CD4-positive, alpha-beta T cell (primary cell): ENCODE measurements around the gene EDEM1. TPM values are rescaled to one million over a fixed set of nuclear protein-coding genes. Genes with fewer than 3 reads are reported as not detected.
"Not testable (repeated sequence)": the region's sequence is repeated elsewhere in the genome, so short reads cannot be mapped to it uniquely, and the experiment has no call there.

Experiments
- ATAC-seq: fragments of 200-7000 bp; cut with Tn5 transposase; one replicate; pipeline ENCODE4 v1.10.0; 2022; ENCODE audit warnings: mild to moderate bottlenecking; ENCODE audit not compliant: poor library complexity
- CTCF ChIA-PET: fragments of 350-600 bp; sonication (Branson Sonifier 250); formaldehyde crosslinking; loops from one replicate; lab custom pipeline; 2021; ENCODE audit warnings: antibody characterized with exemption, inconsistent platforms; lab: Charles Lee
- POLR2A ChIA-PET: fragments of 350-600 bp; sonication (Branson Sonifier 250); formaldehyde crosslinking; loops from one replicate; lab custom pipeline; 2021; ENCODE audit warnings: antibody characterized with exemption, inconsistent platforms; lab: Charles Lee
- DNase-seq, 14 experiments: peaks; one replicate each; pipeline ENCODE4 v3.0.0-alpha.2; 2013 to 2020; ENCODE audit warnings: mixed read lengths in 2 of 14
- H3K27ac ChIP-seq, 2 donors: one replicate each; pipeline versions ENCODE4 v1.5.1 to v1.7.0; 2013; ENCODE audit warnings: low read length in 2 of 2, low read depth in 1 of 2, mild to moderate bottlenecking in 1 of 2
- H3K27me3 ChIP-seq, 2 experiments: 1 replicate in 1 of 2; 2 replicates in 1 of 2; pipeline versions ENCODE4 v1.6.1 to v1.7.0; 2013; ENCODE audit warnings: low read length in 2 of 2, control low read depth in 1 of 2, mild to moderate bottlenecking in 1 of 2, moderate library complexity in 1 of 2; ENCODE audit not compliant: insufficient read depth in 2 of 2, control insufficient read depth in 1 of 2
- H3K36me3 ChIP-seq: one replicate; pipeline ENCODE4 v1.6.1; 2013; ENCODE audit warnings: low read length, control low read depth; ENCODE audit not compliant: insufficient read depth
- H3K4me1 ChIP-seq: one replicate; pipeline ENCODE4 v1.6.1; 2013; ENCODE audit warnings: low read length, control low read depth; ENCODE audit not compliant: insufficient read depth
- H3K4me3 ChIP-seq: one replicate; pipeline ENCODE4 v1.5.1; 2013; ENCODE audit warnings: mild to moderate bottlenecking, low read length, moderate library complexity
- H3K9me3 ChIP-seq, 2 experiments: 1 replicate in 1 of 2; 2 replicates in 1 of 2; pipeline versions ENCODE4 v1.6.1 to v1.7.0; 2013; ENCODE audit warnings: low read length in 2 of 2, mild to moderate bottlenecking in 2 of 2, control low read depth in 1 of 2, moderate library complexity in 1 of 2; ENCODE audit not compliant: control insufficient read depth in 1 of 2, insufficient read depth in 1 of 2
- H3K27ac Mint-ChIP-seq: one replicate; pipeline ENCODE4 v1.8.0; 2020; ENCODE audit warnings: mixed read lengths
- H3K27me3 Mint-ChIP-seq: one replicate; pipeline ENCODE4 v1.8.0; 2021; ENCODE audit warnings: mixed read lengths
- H3K36me3 Mint-ChIP-seq: one replicate; pipeline ENCODE4 v1.8.0; 2021; ENCODE audit warnings: low read depth, mixed read lengths
- H3K4me1 Mint-ChIP-seq: one replicate; pipeline ENCODE4 v1.8.0; 2021; ENCODE audit warnings: low read depth, mixed read lengths
- H3K4me3 Mint-ChIP-seq: one replicate; pipeline ENCODE4 v1.8.0; 2020; ENCODE audit warnings: mild to moderate bottlenecking, mixed read lengths
- H3K9me3 Mint-ChIP-seq: one replicate; pipeline ENCODE4 v1.8.0; 2020; ENCODE audit warnings: mixed read lengths
- CTCF ChIP-seq: fragments of 200-600 bp; IDR thresholded peaks from one replicate; pipeline ENCODE4 v1.8.0; 2022; ENCODE audit warnings: antibody characterized with exemption, mild to moderate bottlenecking
- intact Hi-C, 2 experiments: fragments of 100-400 bp; cut with DNase I in 1 of 2; cut with micrococcal nuclease in 1 of 2; formaldehyde crosslinking; loops; one replicate each; pipeline versions ENCODE4 v1.15.1 to v1.9.0; 2023 to 2025; cut with DNase I, micrococcal nuclease
- total RNA-seq, 174 experiments: library from RNA in 2 of 174; stranded (reverse) in 2 of 174; gene quantifications; one replicate each; pipeline ENCODE4 v1.2.3 and lab custom pipeline; 2021 to 2026

EDEM1 gene
- total RNA-seq, 2 experiments from 2014 or later, result 106 to 114 TPM

DNA sequence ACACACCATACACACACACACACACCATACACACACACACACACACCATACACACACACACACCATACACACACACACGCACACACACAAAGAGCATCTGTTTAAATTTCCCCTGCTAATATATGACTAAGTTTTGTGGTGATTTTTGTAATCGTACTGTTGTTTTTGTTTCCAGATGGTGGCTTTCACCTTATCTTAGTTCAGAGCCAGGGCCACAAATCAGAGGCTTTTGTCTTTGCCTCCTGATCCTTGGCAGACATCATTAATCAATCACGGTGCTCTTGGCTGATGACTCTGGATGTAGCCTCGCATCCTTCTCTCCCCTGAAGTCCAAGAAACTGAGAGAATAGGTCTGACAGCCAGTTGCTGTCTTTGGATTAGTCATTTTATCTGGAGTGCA is 52.1 kb downstream of the EDEM1 start:
- no peaks in the 10 kb centered on the region for H3K36me3 Mint-ChIP-seq
- H3K9me3 Mint-ChIP-seq, result peaks cover 6% of the 10 kb centered on the region
- H3K4me1 Mint-ChIP-seq, result no peaks in the 10 kb centered on the region
- no peaks in the 10 kb centered on the region for H3K27me3 Mint-ChIP-seq
- no peaks in the 10 kb centered on the region for H3K36me3 ChIP-seq
- H3K4me1 ChIP-seq, result no peaks in the 10 kb centered on the region
- no peak overlapping the region for H3K4me3 Mint-ChIP-seq
- no peak overlapping the region for H3K27ac Mint-ChIP-seq
- H3K9me3 ChIP-seq, result peaks cover 0 to 10% of the 10 kb centered on the region in 2 experiments
- no peaks in the 10 kb centered on the region for H3K27me3 ChIP-seq
- POLR2A ChIA-PET, result no interaction called here
- ATAC-seq (no peak), DNase-seq (no peak)
- TF ChIP-seq CTCF, result no peak
- H3K27ac ChIP-seq, result no peak overlapping the region
- CTCF ChIA-PET, result no interaction called here
- intact Hi-C loops, result no loop called here
- no peak overlapping the region for H3K4me3 ChIP-seq

DNA sequence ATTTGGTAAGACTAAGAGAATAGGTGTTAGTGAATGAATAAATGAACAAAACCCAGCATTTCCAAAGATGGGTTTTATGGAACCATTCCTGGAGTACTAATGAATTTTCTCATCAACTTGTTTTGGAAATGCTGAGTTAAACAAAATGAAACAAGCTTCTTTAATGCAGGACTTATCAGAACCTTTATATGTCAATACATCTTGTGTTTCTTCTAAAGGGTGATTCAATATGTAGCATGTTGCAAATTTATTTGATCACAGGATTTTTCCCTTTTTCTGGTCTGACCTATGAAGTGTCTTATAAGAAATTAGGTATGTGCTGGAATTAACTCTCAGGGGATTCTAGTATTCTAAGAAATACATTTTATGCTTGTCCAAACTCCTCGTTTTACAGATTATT is 53.2 kb downstream of the EDEM1 start:
- Mint-ChIP-seq H3K27ac (no peak overlapping the region), H3K4me3 (no peak overlapping the region), H3K9me3 (peaks cover 6% of the 10 kb centered on the region), H3K36me3 (no peaks in the 10 kb centered on the region), H3K27me3 (no peaks in the 10 kb centered on the region), H3K4me1 (no peaks in the 10 kb centered on the region)
- no peaks in the 10 kb centered on the region for H3K36me3 ChIP-seq
- H3K9me3 ChIP-seq, result peaks cover 0 to 10% of the 10 kb centered on the region in 2 experiments
- no peak overlapping the region for H3K4me3 ChIP-seq
- DNase-seq, result no peak
- no peaks in the 10 kb centered on the region for H3K4me1 ChIP-seq
- POLR2A ChIA-PET, result no interaction called here
- no peak overlapping the region for H3K27ac ChIP-seq
- intact Hi-C loops, result no loop called here
- ATAC-seq, result no peak
- TF ChIP-seq CTCF, result no peak
- H3K27me3 ChIP-seq, result no peaks in the 10 kb centered on the region
- CTCF ChIA-PET, result no interaction called here

- POLR2A ChIA-PET, H3K36me3 Mint-ChIP-seq, H3K27me3 ChIP-seq, H3K36me3 ChIP-seq, DNase-seq, H3K27ac Mint-ChIP-seq, H3K4me3 Mint-ChIP-seq, H3K27ac ChIP-seq, H3K4me1 ChIP-seq, intact Hi-C loops, H3K9me3 Mint-ChIP-seq, H3K4me1 Mint-ChIP-seq, CTCF ChIA-PET, H3K4me3 ChIP-seq, ATAC-seq, H3K27me3 Mint-ChIP-seq: not testable (repeated sequence)
- peaks cover 0 to 10% of the 10 kb centered on the region in 2 experiments for H3K9me3 ChIP-seq
These were observed 55.3 kb downstream of the EDEM1 start for GRCh38 chr3:5242785-5243184.

- H3K9me3 Mint-ChIP-seq, result peaks cover 6% of the 10 kb centered on the region
- Histone ChIP-seq H3K27me3 (no peaks in the 10 kb centered on the region), H3K4me3 (no peak overlapping the region), H3K4me1 (no peaks in the 10 kb centered on the region), H3K27ac (no peak overlapping the region), H3K36me3 (no peaks in the 10 kb centered on the region), H3K9me3 (peaks cover 0 to 10% of the 10 kb centered on the region in 2 experiments)
- DNase-seq (no peak), ATAC-seq (no peak)
- intact Hi-C loops, result no loop called here
- no peaks in the 10 kb centered on the region for H3K27me3 Mint-ChIP-seq
- H3K4me1 Mint-ChIP-seq, result no peaks in the 10 kb centered on the region
- ChIA-PET POLR2A (no interaction called here), CTCF (no interaction called here)
- H3K27ac Mint-ChIP-seq, result no peak overlapping the region
- TF ChIP-seq CTCF, result no peak
- no peaks in the 10 kb centered on the region for H3K36me3 Mint-ChIP-seq
- H3K4me3 Mint-ChIP-seq, result no peak overlapping the region
These were observed 58.4 kb downstream of the EDEM1 start for GRCh38 chr3:5245927-5246326.
